A549 treated with dexamethasone at 1 μM for 4 hours (cell line): ENCODE results near the gene ARHGEF12. TPM values are rescaled to one million over a fixed set of nuclear protein-coding genes. Genes with fewer than 3 reads are reported as not detected.

Source experiments
- total RNA-seq: library from RNA; stranded (reverse); fragments of 200-300 nt; extraction: Qiagen RNA extraction; gene quantifications from 5 replicates; pipeline ENCODE4 v1.2.3, GENCODE V29; 2022

Gene ARHGEF12
- total RNA-seq: 12.1 to 19.7 TPM (median 17.1 TPM) in 5 replicates

DNA sequence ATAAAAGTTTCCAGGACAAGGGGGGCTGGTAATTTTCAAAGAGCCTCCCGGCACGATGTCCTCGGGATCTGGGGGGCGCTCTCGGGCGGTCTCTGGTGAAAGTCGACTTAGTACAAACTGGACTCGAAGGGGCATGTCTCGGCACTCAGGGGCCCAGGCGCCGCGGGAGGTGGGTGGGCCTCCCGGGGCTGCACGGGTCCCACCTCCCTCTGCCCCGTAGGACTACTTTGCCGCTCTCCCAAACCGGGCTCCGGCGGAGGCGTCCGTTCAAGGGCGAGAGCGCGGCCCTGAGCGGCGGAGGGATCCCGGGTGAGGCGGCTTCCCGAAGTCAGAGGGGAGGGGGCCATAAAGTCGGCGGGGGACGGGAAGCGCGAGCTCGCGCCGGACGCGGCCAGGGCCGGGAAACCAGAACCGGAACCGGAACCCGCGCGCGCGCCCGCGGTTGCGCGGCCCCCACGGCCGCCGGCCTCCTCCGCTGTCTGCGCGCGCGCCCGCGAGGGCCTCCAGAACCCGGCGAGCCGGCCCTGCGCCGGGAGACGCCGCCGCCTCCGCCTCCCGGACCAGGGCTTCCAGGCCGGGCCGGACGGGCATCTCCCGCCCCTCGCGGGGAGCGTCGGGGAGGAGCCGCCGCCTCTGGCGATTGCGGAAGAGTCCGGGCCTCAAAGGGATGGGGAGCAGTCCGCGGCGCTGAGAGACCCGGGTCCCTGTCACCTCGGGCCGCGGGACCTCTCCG is at the start of gene ARHGEF12:
Gene ARHGEF12, plus strand, starts transcription at position 506 of the 733 bp plus-strand sequence. CDS start 831 bp downstream, outside the sequence.

DNA sequence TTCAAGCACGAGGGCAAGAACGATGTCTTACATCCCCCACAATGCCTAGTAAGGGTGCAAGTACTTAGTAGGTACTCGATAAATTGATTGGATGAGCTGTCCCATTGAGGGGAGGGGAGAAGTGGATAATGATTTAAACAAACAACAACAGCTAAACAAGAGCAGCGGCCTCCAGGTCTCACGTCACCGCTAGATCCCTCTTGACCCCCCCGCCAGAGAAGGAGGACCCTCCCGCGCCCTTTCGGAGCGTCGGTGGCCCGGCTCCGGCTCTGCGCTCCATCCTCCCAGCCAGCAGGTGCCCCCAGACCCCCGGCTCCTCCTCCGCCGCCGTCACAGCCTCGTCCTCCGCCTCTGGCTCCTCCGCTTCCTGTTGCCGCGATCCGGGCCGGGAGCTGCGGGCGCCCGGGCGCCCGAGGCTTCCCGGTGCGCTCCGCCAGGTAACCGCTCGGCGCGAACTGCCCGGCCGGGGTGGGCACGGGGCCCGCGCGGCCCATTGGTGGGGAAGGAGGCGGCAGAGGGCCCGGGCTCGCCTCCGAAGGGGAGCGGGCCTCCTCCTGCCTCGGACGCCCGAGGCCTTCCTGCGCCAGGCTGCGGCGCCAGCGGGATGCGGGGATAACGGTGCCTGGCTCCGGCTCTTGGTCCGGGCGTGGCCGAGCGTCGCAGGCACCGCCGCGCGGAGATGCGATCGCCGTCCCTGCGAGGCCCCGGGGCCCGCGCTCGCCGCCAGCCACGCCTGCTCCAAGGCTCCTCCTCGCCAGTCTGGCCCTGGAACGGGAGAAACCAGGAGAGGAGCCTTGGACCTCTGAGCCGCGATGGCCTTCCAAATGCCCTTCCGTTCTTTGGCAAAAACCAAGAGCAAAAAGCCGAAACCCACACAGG is 11.0 kb upstream of the ARHGEF12 start, which contains the start of gene TLCD5:
Gene TLCD5, plus strand, starts transcription at position 368 of the 879 bp plus-strand sequence. CDS start 2,143 bp downstream, outside the sequence.

GRCh38 chr11:120511116-120511819 is 175.1 kb downstream of the ARHGEF12 start, which contains the start of gene GRIK4:
TSS of gene GRIK4 (plus strand) at chr11:120511748. CDS start at chr11:120660319, 148,571 bp downstream.

Other genes with a start within 250 kb of the ARHGEF12 start
- gene TRIM29, start 198.3 kb upstream of the ARHGEF12 start, total RNA-seq: 22.5 to 29.9 TPM (median 28.0 TPM) in 5 replicates
- 7.1 to 9.8 TPM (median 9.6 TPM) in 5 replicates for gene OAF, start 125.4 kb upstream of the ARHGEF12 start, total RNA-seq
- gene POU2F3, start 96.3 kb upstream of the ARHGEF12 start, total RNA-seq: not detected in 5 replicates
- gene TLCD5, start 11.1 kb upstream of the ARHGEF12 start, total RNA-seq: 5.0 to 6.4 TPM (median 6.2 TPM) in 5 replicates
- gene GRIK4, start 175.3 kb downstream of the ARHGEF12 start, total RNA-seq: 0.02 to 0.06 TPM (median 0.03 TPM) in 4 of 5 replicates, not detected in the other